Transverse colon (tissue), 4 donors: ENCODE data around the gene S100A16.

Source experiments
- CTCF ChIP-seq, 5 experiments: fragments of 200-600 bp in 3 of 5; fragments of 450-650 bp in 2 of 5; sonication (generic) in 3 of 5; IDR thresholded peaks; 1 replicate in 2 of 5; 2 replicates in 3 of 5; pipeline ENCODE4 v1.5.1; 2016 to 2017; ENCODE audit warnings: antibody characterized with exemption in 5 of 5, inconsistent platforms in 3 of 5, mild to moderate bottlenecking in 2 of 5, moderate library complexity in 1 of 5
- EP300 ChIP-seq: sonication (generic); formaldehyde crosslinking; IDR thresholded peaks from one replicate; pipeline ENCODE4 v1.6.1; 2017; ENCODE audit warnings: antibody characterized with exemption, low read depth
- POLR2A ChIP-seq: fragments of 450-650 bp; IDR thresholded peaks from one replicate; pipeline ENCODE4 v1.6.1; 2016; ENCODE audit warnings: antibody characterized with exemption, mild to moderate bottlenecking, moderate library complexity
- POLR2AphosphoS5 ChIP-seq, 3 donors: sonication (generic); formaldehyde crosslinking; IDR thresholded peaks; one replicate each; pipeline ENCODE4 v1.6.1; 2016; ENCODE audit warnings: antibody characterized with exemption in 3 of 3

GRCh38 chr1:153611356-153611755 lies 1.6 kb downstream of the S100A16 start:
- TF ChIP-seq CTCF (IDR thresholded peaks at IDR 0.05) (no peak), EP300 (no peak), POLR2A (no peak), POLR2AphosphoS5 (IDR thresholded peaks at IDR 0.05) (no peak)
